Osteoblast (primary cell): ENCODE data around the gene KLRF2. TPM values are rescaled to one million over a fixed set of nuclear protein-coding genes. Genes with fewer than 3 reads are reported as not detected.

Experiments used
- DNase-seq: peaks from one replicate; pipeline ENCODE4 v3.0.0; 2011; ENCODE audit warnings: low spot score, mixed read lengths; ENCODE audit not compliant: insufficient read length; ENCODE audit errors: missing footprints
- H2AFZ ChIP-seq: 2 replicates; pipeline ENCODE4 v1.6.0; 2011; ENCODE audit warnings: mild to moderate bottlenecking, low read length
- H3K27ac ChIP-seq: 2 replicates; pipeline ENCODE4 v1.5.1; 2011; ENCODE audit warnings: mild to moderate bottlenecking, low read depth, low read length, moderate library complexity
- H3K27me3 ChIP-seq: 2 replicates; pipeline ENCODE4 v1.6.0; 2012; ENCODE audit warnings: mild to moderate bottlenecking, control low read depth, inconsistent platforms, low read length, moderate library complexity; ENCODE audit not compliant: insufficient read depth
- H3K36me3 ChIP-seq: 2 replicates; pipeline ENCODE4 v1.5.1; 2011; ENCODE audit warnings: mild to moderate bottlenecking, low read length, control low read depth, moderate library complexity; ENCODE audit not compliant: insufficient read depth
- H3K4me1 ChIP-seq: 2 replicates; pipeline ENCODE4 v1.5.1; 2011; ENCODE audit warnings: mild to moderate bottlenecking, low read length, control low read depth, moderate library complexity; ENCODE audit not compliant: insufficient read depth
- H3K4me2 ChIP-seq: 2 replicates; pipeline ENCODE4 v1.6.0; 2011; ENCODE audit warnings: mild to moderate bottlenecking, low read length; ENCODE audit not compliant: insufficient read depth
- H3K4me3 ChIP-seq: fragments of 200-600 bp; sonication (generic); 3 replicates; pipeline ENCODE4 v1.5.1; 2012; ENCODE audit warnings: mild to moderate bottlenecking, low read length, inconsistent platforms; ENCODE audit not compliant: insufficient read depth
- H3K79me2 ChIP-seq: 2 replicates; pipeline ENCODE4 v1.6.0; 2012; ENCODE audit warnings: mild to moderate bottlenecking, low read length, control low read depth, inconsistent platforms; ENCODE audit not compliant: insufficient read depth
- H3K9me3 ChIP-seq: 2 replicates; pipeline ENCODE4 v1.5.1; 2011; ENCODE audit warnings: low read depth, low read length, control low read depth
- H4K20me1 ChIP-seq: 2 replicates; pipeline ENCODE4 v1.6.0; 2012; ENCODE audit warnings: mild to moderate bottlenecking, low read length, control low read depth; ENCODE audit not compliant: insufficient read depth
- CTCF ChIP-seq: IDR thresholded peaks from 2 replicates; pipeline ENCODE4 v1.5.1; 2011; ENCODE audit warnings: mild to moderate bottlenecking, low read depth, low read length, moderate library complexity; ENCODE audit errors: extremely low read depth
- total RNA-seq: library from RNA; depleted of rRNA; stranded (reverse); fragments of >200 nt; gene quantifications from 2 replicates; pipeline ENCODE4 v1.2.3, GENCODE V29; 2012

The KLRF2 gene
- total RNA-seq, 1 donor = not detected

GRCh38 chr12:9851050-9851449 is 30.2 kb upstream of the KLRF2 start:
- Histone ChIP-seq H4K20me1 (no peaks in the 10 kb centered on the region), H3K4me3 (no peak overlapping the region), H3K9me3 (no peaks in the 10 kb centered on the region), H3K79me2 (no peaks in the 10 kb centered on the region), H3K4me2 (no peak overlapping the region), H3K36me3 (no peaks in the 10 kb centered on the region), H3K27me3 (no peaks in the 10 kb centered on the region), H3K4me1 (no peaks in the 10 kb centered on the region), H3K27ac (no peak overlapping the region), H2AFZ (no peak overlapping the region)
- DNase-seq = no peak
- TF ChIP-seq CTCF = no peak

- no peaks in the 10 kb centered on the region for H3K36me3 ChIP-seq
- DNase-seq = no peak
These were observed 29.4 kb upstream of the KLRF2 start for GRCh38 chr12:9851927-9852326.

GRCh38 chr12:9856151-9856550 is 25.1 kb upstream of the KLRF2 start:
- H3K4me1 ChIP-seq = no peaks in the 10 kb centered on the region
- no peak for DNase-seq
- no peaks in the 10 kb centered on the region for H4K20me1 ChIP-seq
- H3K9me3 ChIP-seq = no peaks in the 10 kb centered on the region
- no peak for TF ChIP-seq CTCF
- H3K36me3 ChIP-seq = no peaks in the 10 kb centered on the region
- H3K27ac ChIP-seq = no peak overlapping the region
- H2AFZ ChIP-seq = no peak overlapping the region
- H3K4me2 ChIP-seq = no peak overlapping the region
- H3K4me3 ChIP-seq = no peak overlapping the region
- H3K79me2 ChIP-seq = no peaks in the 10 kb centered on the region
- H3K27me3 ChIP-seq = no peaks in the 10 kb centered on the region

More at GRCh38 chr12:9851927-9852326, 29.4 kb upstream of the KLRF2 start:
- no peak overlapping the region for H3K4me3 ChIP-seq
- H3K79me2 ChIP-seq = no peaks in the 10 kb centered on the region
- no peak overlapping the region for H3K4me2 ChIP-seq
- no peaks in the 10 kb centered on the region for H4K20me1 ChIP-seq
- no peak for TF ChIP-seq CTCF
- H3K4me1 ChIP-seq = no peaks in the 10 kb centered on the region
- no peaks in the 10 kb centered on the region for H3K27me3 ChIP-seq
- no peak overlapping the region for H2AFZ ChIP-seq
- no peaks in the 10 kb centered on the region for H3K9me3 ChIP-seq
- H3K27ac ChIP-seq = no peak overlapping the region

GRCh38 chr12:9856894-9857293 is 24.4 kb upstream of the KLRF2 start:
- Histone ChIP-seq H3K4me3 (no peak overlapping the region), H3K4me1 (no peaks in the 10 kb centered on the region), H3K36me3 (no peaks in the 10 kb centered on the region), H4K20me1 (no peaks in the 10 kb centered on the region), H3K27ac (no peak overlapping the region), H3K27me3 (no peaks in the 10 kb centered on the region), H3K4me2 (no peak overlapping the region), H2AFZ (no peak overlapping the region), H3K79me2 (no peaks in the 10 kb centered on the region), H3K9me3 (no peaks in the 10 kb centered on the region)
- TF ChIP-seq CTCF = no peak
- DNase-seq = no peak
